HL-60 (cell line): ENCODE results near the gene SERPINA6.

Experiments used
- DNase-seq, 2 experiments: peaks; one replicate each; pipeline ENCODE4 v3.0.0-alpha.2; 2010 to 2020; ENCODE audit warnings: low read depth in 1 of 2, low spot score in 1 of 2
- H3K27ac ChIP-seq: fragments of 250-450 bp; sonication (Bioruptor Pico); replicated peaks from 2 replicates; pipeline ENCODE4 v1.5.1; 2020; ENCODE audit warnings: mild to moderate bottlenecking, moderate library complexity
- H3K27me3 ChIP-seq: fragments of 250-450 bp; sonication (Bioruptor Pico); 2 replicates; pipeline ENCODE4 v1.5.1; 2021; ENCODE audit warnings: mild to moderate bottlenecking, moderate library complexity; ENCODE audit not compliant: insufficient read depth, poor library complexity, severe bottlenecking
- H3K4me3 ChIP-seq: replicated peaks from 2 replicates; pipeline ENCODE4 v1.5.1; 2011; ENCODE audit warnings: mild to moderate bottlenecking, control low read depth, low read length; ENCODE audit not compliant: insufficient read depth
- GABPA ChIP-seq: IDR thresholded peaks from 2 replicates; pipeline ENCODE4 v1.6.1; 2012; ENCODE audit warnings: low read depth
- POLR2AphosphoS5 ChIP-seq: IDR thresholded peaks from 2 replicates; pipeline ENCODE4 v1.6.1; 2012; ENCODE audit warnings: low read depth
- REST ChIP-seq: IDR thresholded peaks from 2 replicates; pipeline ENCODE4 v1.6.1; 2012; ENCODE audit warnings: low read depth; ENCODE audit not compliant: insufficient replicate concordance
- SPI1 ChIP-seq: IDR thresholded peaks from 2 replicates; pipeline ENCODE4 v1.6.1; 2012; ENCODE audit warnings: low read depth, mild to moderate bottlenecking, borderline replicate concordance
- TF ChIP-seq, protein P1 (sequence below): IDR thresholded peaks from one replicate; pipeline ENCODE4 v1.5.1; 2011; ENCODE audit warnings: low read length, control low read depth, inconsistent platforms; ENCODE audit not compliant: insufficient read depth

SERPINA6 gene

GRCh38 chr14:94332063-94332583 lies 9.0 kb upstream of the SERPINA6 start:
- H3K4me3 ChIP-seq, result no peak overlapping the region
- TF ChIP-seq POLR2AphosphoS5, result no peak
- TF ChIP-seq GABPA, result no peak
- no peak for TF ChIP-seq SPI1
- TF ChIP-seq, protein P1, sequence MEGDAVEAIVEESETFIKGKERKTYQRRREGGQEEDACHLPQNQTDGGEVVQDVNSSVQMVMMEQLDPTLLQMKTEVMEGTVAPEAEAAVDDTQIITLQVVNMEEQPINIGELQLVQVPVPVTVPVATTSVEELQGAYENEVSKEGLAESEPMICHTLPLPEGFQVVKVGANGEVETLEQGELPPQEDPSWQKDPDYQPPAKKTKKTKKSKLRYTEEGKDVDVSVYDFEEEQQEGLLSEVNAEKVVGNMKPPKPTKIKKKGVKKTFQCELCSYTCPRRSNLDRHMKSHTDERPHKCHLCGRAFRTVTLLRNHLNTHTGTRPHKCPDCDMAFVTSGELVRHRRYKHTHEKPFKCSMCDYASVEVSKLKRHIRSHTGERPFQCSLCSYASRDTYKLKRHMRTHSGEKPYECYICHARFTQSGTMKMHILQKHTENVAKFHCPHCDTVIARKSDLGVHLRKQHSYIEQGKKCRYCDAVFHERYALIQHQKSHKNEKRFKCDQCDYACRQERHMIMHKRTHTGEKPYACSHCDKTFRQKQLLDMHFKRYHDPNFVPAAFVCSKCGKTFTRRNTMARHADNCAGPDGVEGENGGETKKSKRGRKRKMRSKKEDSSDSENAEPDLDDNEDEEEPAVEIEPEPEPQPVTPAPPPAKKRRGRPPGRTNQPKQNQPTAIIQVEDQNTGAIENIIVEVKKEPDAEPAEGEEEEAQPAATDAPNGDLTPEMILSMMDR, result no peak
- no peak for TF ChIP-seq REST
- peaks cover 2% of the 10 kb centered on the region for H3K27me3 ChIP-seq
- no peak overlapping the region for H3K27ac ChIP-seq
- no peak for DNase-seq

DNA sequence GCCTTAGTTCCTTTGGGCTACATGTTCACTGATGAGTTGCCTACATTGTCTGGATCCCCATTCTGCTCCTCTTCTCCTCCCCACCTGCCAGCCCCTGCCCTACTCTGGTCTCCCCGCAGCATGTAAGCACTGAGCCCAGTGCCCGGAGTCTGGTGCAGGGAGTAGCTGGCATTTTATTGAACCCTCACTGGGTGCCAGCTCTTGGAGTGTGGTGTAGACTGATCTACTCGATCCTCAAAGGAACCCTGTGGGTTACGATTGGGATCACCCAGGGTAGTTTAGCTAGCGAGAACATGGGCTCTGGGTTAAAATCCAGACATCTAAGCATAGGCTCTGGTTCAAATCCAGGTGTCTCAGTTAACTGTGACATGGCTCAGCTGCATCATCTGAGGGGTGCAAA lies 8.3 kb upstream of the SERPINA6 start:
- Histone ChIP-seq H3K27me3 (peaks cover 2% of the 10 kb centered on the region), H3K4me3 (no peak overlapping the region), H3K27ac (no peak overlapping the region)
- TF ChIP-seq POLR2AphosphoS5 (no peak), REST (no peak), GABPA (no peak), SPI1 (no peak)
- TF ChIP-seq, protein P1, result no peak
- no peak for DNase-seq

- H3K4me3 ChIP-seq, result no peak overlapping the region
- TF ChIP-seq SPI1 (no peak), POLR2AphosphoS5 (no peak), GABPA (no peak), REST (no peak)
- TF ChIP-seq, protein P1, result no peak
- DNase-seq, result no peak
Observed at GRCh38 chr14:94330857-94331256, 7.7 kb upstream of the SERPINA6 start.

More at GRCh38 chr14:94330857-94331256, 7.7 kb upstream of the SERPINA6 start:
- Histone ChIP-seq H3K27me3 (peaks cover 2% of the 10 kb centered on the region), H3K27ac (no peak overlapping the region)
